KMS-11 (cell line): ENCODE measurements around the gene HECW1.
A peak's percentile ranks its signal among the peaks of the same experiment; 100 is the strongest.

ENCODE experiments used
- H2AFZ ChIP-seq: fragments of 200-600 bp; sonication (generic); 2 replicates; pipeline ENCODE4 v1.6.1; 2016; ENCODE audit warnings: antibody characterized with exemption, mixed run types, low read depth
- H3K27ac ChIP-seq: fragments of 200-600 bp; sonication (generic); 2 replicates; pipeline ENCODE4 v1.6.1; 2016; ENCODE audit warnings: mild to moderate bottlenecking, mixed run types
- H3K27me3 ChIP-seq: fragments of 200-600 bp; sonication (generic); 2 replicates; pipeline ENCODE4 v1.6.1; 2017; ENCODE audit warnings: mild to moderate bottlenecking, low read depth, mixed run types, moderate library complexity; ENCODE audit not compliant: insufficient read depth
- H3K36me3 ChIP-seq: fragments of 200-600 bp; sonication (generic); 2 replicates; pipeline ENCODE4 v1.6.1; 2017; ENCODE audit warnings: mild to moderate bottlenecking, mixed run types; ENCODE audit not compliant: insufficient read depth
- H3K4me1 ChIP-seq: fragments of 200-600 bp; sonication (generic); 2 replicates; pipeline ENCODE4 v1.6.1; 2016; ENCODE audit warnings: mild to moderate bottlenecking, low read depth, mixed run types; ENCODE audit not compliant: poor library complexity, severe bottlenecking
- H3K4me2 ChIP-seq: fragments of 200-600 bp; sonication (generic); 2 replicates; pipeline ENCODE4 v1.7.0; 2016; ENCODE audit warnings: mild to moderate bottlenecking, mixed run types
- H3K4me3 ChIP-seq: fragments of 200-600 bp; sonication (generic); IDR thresholded peaks from 2 replicates; pipeline ENCODE4 v1.6.1; 2017; ENCODE audit warnings: low read depth, low read length, mixed read lengths; ENCODE audit not compliant: insufficient read depth
- H3K79me2 ChIP-seq: fragments of 200-600 bp; sonication (generic); 2 replicates; pipeline ENCODE4 v1.6.1; 2016; ENCODE audit warnings: low read depth, mixed run types; ENCODE audit not compliant: insufficient read depth
- H3K9ac ChIP-seq: fragments of 200-600 bp; sonication (generic); 2 replicates; pipeline ENCODE4 v1.6.1; 2016; ENCODE audit warnings: mild to moderate bottlenecking, mixed run types
- H4K20me1 ChIP-seq: fragments of 200-600 bp; sonication (generic); 2 replicates; pipeline ENCODE4 v1.6.1; 2016; ENCODE audit warnings: mild to moderate bottlenecking, mixed run types; ENCODE audit not compliant: insufficient read depth
- CTCF ChIP-seq: fragments of 200-600 bp; sonication (generic); conservative IDR thresholded peaks from 2 replicates; pipeline ENCODE4 v1.6.1; 2017; ENCODE audit warnings: low read depth, mild to moderate bottlenecking, antibody characterized with exemption, low read length, moderate library complexity, mixed read lengths

Gene HECW1

GRCh38 chr7:43385856-43386255 lies 273.4 kb downstream of the HECW1 start:
- no peak overlapping the region for H3K9ac ChIP-seq
- H3K4me2 ChIP-seq, result peak overlapping the region; percentile 14; the same call in 1 of the 2 replicates
- no peaks in the 10 kb centered on the region for H3K79me2 ChIP-seq
- H3K4me1 ChIP-seq, result peaks cover 9% of the 10 kb centered on the region
- H3K27me3 ChIP-seq, result no peaks in the 10 kb centered on the region
- no peak overlapping the region for H3K27ac ChIP-seq
- H2AFZ ChIP-seq, result no peak overlapping the region
- no peak overlapping the region for H3K4me3 ChIP-seq
- no peaks in the 10 kb centered on the region for H3K36me3 ChIP-seq
- TF ChIP-seq CTCF, result no peak
- H4K20me1 ChIP-seq, result no peaks in the 10 kb centered on the region

GRCh38 chr7:43387932-43388331 lies 275.5 kb downstream of the HECW1 start:
- TF ChIP-seq CTCF, result no peak
- no peak overlapping the region for H2AFZ ChIP-seq
- peaks cover 24% of the 10 kb centered on the region for H3K4me1 ChIP-seq
- no peak overlapping the region for H3K4me2 ChIP-seq
- no peaks in the 10 kb centered on the region for H3K36me3 ChIP-seq
- no peak overlapping the region for H3K4me3 ChIP-seq
- H4K20me1 ChIP-seq, result no peaks in the 10 kb centered on the region
- H3K27ac ChIP-seq, result no peak overlapping the region
- no peak overlapping the region for H3K9ac ChIP-seq
- no peaks in the 10 kb centered on the region for H3K27me3 ChIP-seq
- no peaks in the 10 kb centered on the region for H3K79me2 ChIP-seq

DNA sequence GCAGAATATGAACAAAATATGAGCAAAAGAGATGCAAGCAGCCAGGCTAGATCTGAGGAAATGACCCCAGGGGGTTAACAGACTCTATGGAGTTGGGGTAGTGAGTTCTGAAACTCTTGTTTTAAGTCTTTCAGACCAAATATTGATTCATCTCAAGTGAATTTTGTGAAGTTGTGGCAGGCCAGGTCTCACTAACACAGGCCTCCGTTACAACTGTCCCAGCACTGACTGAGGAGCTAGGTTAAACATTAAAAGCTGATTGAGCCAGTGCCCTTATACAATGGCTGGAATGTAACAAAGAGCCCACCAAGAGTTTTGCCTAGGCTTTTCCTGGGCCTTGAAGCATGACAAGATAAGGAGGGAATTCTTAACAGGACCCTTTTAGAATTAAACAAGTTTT lies 278.1 kb downstream of the HECW1 start:
- H3K79me2 ChIP-seq, result no peaks in the 10 kb centered on the region

DNA sequence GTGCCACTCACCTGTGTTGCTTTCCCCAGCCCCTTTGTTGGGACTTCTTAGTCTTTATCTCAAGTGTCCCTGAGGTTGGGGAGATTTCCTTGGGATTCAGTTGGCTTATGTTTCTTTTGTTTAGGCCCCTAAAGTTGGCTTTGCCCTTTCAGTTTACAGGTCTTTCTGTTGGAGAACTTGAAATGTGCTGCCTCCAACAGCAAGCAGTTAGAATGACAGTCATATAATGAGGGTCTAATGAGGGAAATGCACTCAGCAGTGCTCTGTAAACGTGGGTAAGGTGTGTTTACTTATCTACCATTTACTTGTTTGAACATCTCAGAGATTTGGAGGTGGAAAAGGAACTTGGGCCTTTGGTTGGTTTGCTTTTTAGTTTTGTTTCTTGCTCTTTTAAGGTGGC lies 279.1 kb downstream of the HECW1 start:
- H3K4me3 ChIP-seq, result no peak overlapping the region
- H3K36me3 ChIP-seq, result no peaks in the 10 kb centered on the region
- H2AFZ ChIP-seq, result no peak overlapping the region
- no peaks in the 10 kb centered on the region for H4K20me1 ChIP-seq
- no peaks in the 10 kb centered on the region for H3K79me2 ChIP-seq
- no peaks in the 10 kb centered on the region for H3K27me3 ChIP-seq
- H3K27ac ChIP-seq, result no peak overlapping the region
- TF ChIP-seq CTCF, result no peak
- no peak overlapping the region for H3K9ac ChIP-seq
- no peak overlapping the region for H3K4me2 ChIP-seq
- peaks cover 28% of the 10 kb centered on the region for H3K4me1 ChIP-seq

More for the DNA sequence above, 278.1 kb downstream of the HECW1 start:
- H4K20me1 ChIP-seq, result no peaks in the 10 kb centered on the region
- no peak overlapping the region for H2AFZ ChIP-seq
- H3K9ac ChIP-seq, result no peak overlapping the region
- H3K4me2 ChIP-seq, result no peak overlapping the region
- no peak overlapping the region for H3K4me3 ChIP-seq
- no peaks in the 10 kb centered on the region for H3K36me3 ChIP-seq
- peaks cover 34% of the 10 kb centered on the region for H3K4me1 ChIP-seq
- no peak overlapping the region for H3K27ac ChIP-seq
- TF ChIP-seq CTCF, result no peak
- no peaks in the 10 kb centered on the region for H3K27me3 ChIP-seq
